Measurements from ENCODE around the gene TMED9.

TMED9 gene

GRCh38 chr5:177578316-177578715 lies 13.7 kb upstream of the TMED9 start:
- DNase-seq (ENCODE audit: low read depth in 2 of 2), result no peak

GRCh38 chr5:177588413-177588909 lies 3.5 kb upstream of the TMED9 start:
- no peak for DNase-seq (ENCODE audit: low read depth in 2 of 2)

- DNase-seq (ENCODE audit: low read depth in 2 of 2), result no peak
These were observed 1.6 kb upstream of the TMED9 start for GRCh38 chr5:177590406-177590805.

- DNase-seq (ENCODE audit: low read depth in 2 of 2), result no peak
These were observed 353 bp upstream of the TMED9 start for GRCh38 chr5:177591690-177592009.

- DNase-seq (ENCODE audit: low read depth in 2 of 2), result no peak
These were observed 902 bp downstream of the TMED9 start for GRCh38 chr5:177592905-177593304.

- DNase-seq (ENCODE audit: low read depth in 2 of 2), result no peak
These were observed 1.5 kb downstream of the TMED9 start for GRCh38 chr5:177593511-177593910.

- no peak for DNase-seq (ENCODE audit: low read depth in 2 of 2)
These were observed 2.1 kb downstream of the TMED9 start for GRCh38 chr5:177594071-177594470.

- no peak for DNase-seq (ENCODE audit: low read depth in 2 of 2)
These were observed 3.1 kb downstream of the TMED9 start for GRCh38 chr5:177595026-177595585.

- no peak for DNase-seq (ENCODE audit: low read depth in 2 of 2)
These were observed 4.2 kb downstream of the TMED9 start for GRCh38 chr5:177595991-177596774.

GRCh38 chr5:177596775-177597238 lies 4.8 kb downstream of the TMED9 start:
- DNase-seq (ENCODE audit: low read depth in 2 of 2), result no peak

GRCh38 chr5:177598477-177598876 lies 6.5 kb downstream of the TMED9 start:
- no peak for DNase-seq (ENCODE audit: low read depth in 2 of 2)

GRCh38 chr5:177599731-177600507 lies 7.9 kb downstream of the TMED9 start, which contains the start of gene B4GALT7:
Gene B4GALT7, plus strand, starts transcription at chr5:177600132. Its CDS starts 79 bp downstream, at chr5:177600211.
- DNase-seq (ENCODE audit: low read depth in 2 of 2), result peak; percentile 60 to 61

GRCh38 chr5:177600508-177601018 lies 8.6 kb downstream of the TMED9 start:
- DNase-seq (ENCODE audit: low read depth in 2 of 2), result no peak

- no peak for DNase-seq (ENCODE audit: low read depth in 2 of 2)
These were observed 9.1 kb downstream of the TMED9 start for GRCh38 chr5:177601126-177601525.

- no peak for DNase-seq (ENCODE audit: low read depth in 2 of 2)
These were observed 9.8 kb downstream of the TMED9 start for GRCh38 chr5:177601577-177602457.

- DNase-seq (ENCODE audit: low read depth in 2 of 2), result no peak
These were observed 10.4 kb downstream of the TMED9 start for GRCh38 chr5:177602458-177602830.

- no peak for DNase-seq (ENCODE audit: low read depth in 2 of 2)
These were observed 11.6 kb downstream of the TMED9 start for GRCh38 chr5:177603631-177604030.

GRCh38 chr5:177604116-177604521 lies 12.1 kb downstream of the TMED9 start:
- no peak for DNase-seq (ENCODE audit: low read depth in 2 of 2)

GRCh38 chr5:177604656-177605055 lies 12.7 kb downstream of the TMED9 start:
- no peak for DNase-seq (ENCODE audit: low read depth in 2 of 2)

GRCh38 chr5:177605078-177605477 lies 13.1 kb downstream of the TMED9 start:
- DNase-seq (ENCODE audit: low read depth in 2 of 2), result no peak

GRCh38 chr5:177605667-177606066 lies 13.7 kb downstream of the TMED9 start:
- no peak for DNase-seq (ENCODE audit: low read depth in 2 of 2)

All from fibroblast of skin of left quadriceps (primary cell).